HepG2 (cell line): ENCODE measurements around the gene EMC1. TPM values are rescaled to one million over a fixed set of nuclear protein-coding genes. Genes with fewer than 3 reads are reported as not detected.

Experiments
- AHR ChIP-seq: IDR thresholded peaks from 2 replicates; pipeline ENCODE4 v1.6.1; 2018; ENCODE audit warnings: missing genetic modification reagents, missing compliant biosample characterization
- ATF3 ChIP-seq: sonication (generic); formaldehyde crosslinking; IDR thresholded peaks from 2 replicates; pipeline ENCODE4 v1.4.0; 2020; ENCODE audit warnings: missing genetic modification reagents
- BORCS8-MEF2B ChIP-seq: sonication (generic); formaldehyde crosslinking; IDR thresholded peaks from 2 replicates; pipeline ENCODE4 v1.8.0; 2022; ENCODE audit warnings: mild to moderate bottlenecking, missing genetic modification reagents
- EZH2 ChIP-seq: conservative IDR thresholded peaks from 2 replicates; pipeline ENCODE4 v1.6.1; 2012; ENCODE audit warnings: mild to moderate bottlenecking, low read depth, low read length, moderate library complexity
- HCFC1 ChIP-seq: fragments of 150-350 bp; IDR thresholded peaks from 2 replicates; pipeline ENCODE4 v1.6.1; 2014; ENCODE audit warnings: low read depth, low read length
- HDAC2 ChIP-seq: sonication (generic); formaldehyde crosslinking; IDR thresholded peaks from 2 replicates; pipeline ENCODE4 v1.4.0; 2020; ENCODE audit warnings: missing genetic modification reagents
- KDM4B ChIP-seq: sonication (generic); formaldehyde crosslinking; IDR thresholded peaks from 2 replicates; pipeline ENCODE4 v1.4.0; 2020; ENCODE audit warnings: missing genetic modification reagents
- KLF11 ChIP-seq: IDR thresholded peaks from 2 replicates; pipeline ENCODE4 v1.6.1; 2016; ENCODE audit warnings: missing compliant biosample characterization
- KMT2B ChIP-seq: IDR thresholded peaks from 2 replicates; pipeline ENCODE4 v1.6.1; 2016; ENCODE audit warnings: missing genetic modification reagents, missing compliant biosample characterization
- NRL ChIP-seq: sonication (generic); formaldehyde crosslinking; IDR thresholded peaks from 2 replicates; pipeline ENCODE4 v1.5.0; 2020; ENCODE audit warnings: missing genetic modification reagents, mild to moderate bottlenecking, moderate library complexity, borderline replicate concordance
- PAXIP1 ChIP-seq: sonication (generic); formaldehyde crosslinking; conservative IDR thresholded peaks from 2 replicates; pipeline ENCODE4 v1.4.0; 2020; ENCODE audit warnings: mild to moderate bottlenecking, missing genetic modification reagents, moderate library complexity
- POLR2AphosphoS2 ChIP-seq: IDR thresholded peaks from 2 replicates; pipeline ENCODE4 v1.6.1; 2011; ENCODE audit warnings: low read depth, low read length, improper control_type of control experiment
- SRF ChIP-seq: IDR thresholded peaks from 2 replicates; pipeline ENCODE4 v1.6.1; 2011; ENCODE audit warnings: mild to moderate bottlenecking, low read depth, low read length, moderate library complexity
- TGIF2 ChIP-seq: IDR thresholded peaks from 2 replicates; pipeline ENCODE4 v1.6.1; 2016; ENCODE audit warnings: control low read depth, missing compliant biosample characterization
- USF2 ChIP-seq, 2 experiments: sonication (generic) in 1 of 2; formaldehyde crosslinking in 1 of 2; IDR thresholded peaks; 2 replicates each; pipeline versions ENCODE4 v1.5.1 to v1.6.1; 2011 to 2020; ENCODE audit warnings: borderline replicate concordance in 1 of 2, low read depth in 1 of 2, low read length in 1 of 2, mild to moderate bottlenecking in 1 of 2, missing genetic modification reagents in 1 of 2, moderate library complexity in 1 of 2
- ZMYM2 ChIP-seq: sonication (generic); formaldehyde crosslinking; IDR thresholded peaks from 2 replicates; pipeline ENCODE4 v1.8.0; 2022; ENCODE audit warnings: mild to moderate bottlenecking, missing genetic modification reagents
- ZNF17 ChIP-seq: sonication (generic); formaldehyde crosslinking; IDR thresholded peaks from 2 replicates; pipeline ENCODE4 v1.5.0; 2020; ENCODE audit warnings: mild to moderate bottlenecking, missing genetic modification reagents
- ZNF180 ChIP-seq: sonication (generic); formaldehyde crosslinking; IDR thresholded peaks from 2 replicates; pipeline ENCODE4 v1.4.0; 2020; ENCODE audit warnings: low read depth, missing genetic modification reagents, borderline replicate concordance
- ZNF354B ChIP-seq: sonication (generic); formaldehyde crosslinking; IDR thresholded peaks from 2 replicates; pipeline ENCODE4 v1.8.0; 2022; ENCODE audit warnings: mild to moderate bottlenecking, missing genetic modification reagents
- ZNF414 ChIP-seq: sonication (generic); formaldehyde crosslinking; IDR thresholded peaks from 2 replicates; pipeline ENCODE4 v1.5.0; 2020; ENCODE audit warnings: missing genetic modification reagents
- ZNF513 ChIP-seq: sonication (generic); formaldehyde crosslinking; conservative IDR thresholded peaks from 2 replicates; pipeline ENCODE4 v1.5.0; 2020; ENCODE audit warnings: missing genetic modification reagents
- polyA plus RNA-seq, 8 experiments: library from polyadenylated mRNA; depleted of rRNA in 3 of 8; stranded (reverse) in 7 of 8; unstranded in 1 of 8; fragments of >200 nt; fragmentation: Illumina TruSeq in 4 of 8; extraction: Trizol in 4 of 8; gene quantifications; 2 replicates each; pipeline versions ENCODE4 v1.2.1 to v1.2.3, GENCODE V29; 2011 to 2016; ENCODE audit warnings: low read depth in 4 of 8, missing spikeins in 1 of 8, mixed read lengths in 1 of 8; ENCODE audit not compliant: insufficient read depth in 1 of 8
- total RNA-seq, 5 experiments: library from RNA; depleted of rRNA; stranded (reverse); fragments of >200 nt; fragmentation: Illumina TruSeq; extraction: Trizol; gene quantifications; 2 replicates each; pipeline ENCODE4 v1.2.3, GENCODE V29; 2016; ENCODE audit warnings: low read depth in 1 of 5

EMC1 gene
- total and polyA plus RNA-seq, 2 of the 13 experiments (the other 11 are each of a cell fraction or from before 2014, with no cell fraction given), result 38.0 to 61.3 TPM

- TF ChIP-seq TGIF2 (CRISPR knock-in tag) (no peak), ZNF414 (CRISPR knock-in tag) (no peak), POLR2AphosphoS2 (no peak), AHR (CRISPR knock-in tag) (no peak), ZNF354B (no peak), BORCS8-MEF2B (no peak), KDM4B (CRISPR knock-in tag) (no peak), NRL (CRISPR knock-in tag) (no peak), PAXIP1 (CRISPR knock-in tag) (peak; percentile 81), ZNF180 (CRISPR knock-in tag) (no peak), SRF (no peak), ZNF513 (CRISPR knock-in tag) (no peak), HDAC2 (CRISPR knock-in tag) (peak; percentile 60; the same call in 1 of the 2 replicates), ZMYM2 (CRISPR knock-in tag) (no peak), ATF3 (CRISPR knock-in tag) (peak; percentile 87), EZH2 (no peak), USF2 (IDR thresholded peaks at IDR 0.05; ENCODE audit: low read depth, low read length) (no peak), USF2 (CRISPR knock-in tag; IDR thresholded peaks at IDR 0.05; ENCODE audit: borderline replicate concordance) (no peak), HCFC1 (no peak), KMT2B (CRISPR knock-in tag) (no peak), KLF11 (CRISPR knock-in tag) (no peak), ZNF17 (CRISPR knock-in tag) (no peak)
Observed at GRCh38 chr1:19222979-19223824, 28.1 kb downstream of the EMC1 start (continued).
